ENCODE results near the gene NPM3. TPM values are rescaled to one million over a fixed set of nuclear protein-coding genes. Genes with fewer than 3 reads are reported as not detected.

The NPM3 gene
- total RNA-seq, 4 donors from 2014 or later, result 11.4 to 28.2 (median 21.8) TPM

DNA sequence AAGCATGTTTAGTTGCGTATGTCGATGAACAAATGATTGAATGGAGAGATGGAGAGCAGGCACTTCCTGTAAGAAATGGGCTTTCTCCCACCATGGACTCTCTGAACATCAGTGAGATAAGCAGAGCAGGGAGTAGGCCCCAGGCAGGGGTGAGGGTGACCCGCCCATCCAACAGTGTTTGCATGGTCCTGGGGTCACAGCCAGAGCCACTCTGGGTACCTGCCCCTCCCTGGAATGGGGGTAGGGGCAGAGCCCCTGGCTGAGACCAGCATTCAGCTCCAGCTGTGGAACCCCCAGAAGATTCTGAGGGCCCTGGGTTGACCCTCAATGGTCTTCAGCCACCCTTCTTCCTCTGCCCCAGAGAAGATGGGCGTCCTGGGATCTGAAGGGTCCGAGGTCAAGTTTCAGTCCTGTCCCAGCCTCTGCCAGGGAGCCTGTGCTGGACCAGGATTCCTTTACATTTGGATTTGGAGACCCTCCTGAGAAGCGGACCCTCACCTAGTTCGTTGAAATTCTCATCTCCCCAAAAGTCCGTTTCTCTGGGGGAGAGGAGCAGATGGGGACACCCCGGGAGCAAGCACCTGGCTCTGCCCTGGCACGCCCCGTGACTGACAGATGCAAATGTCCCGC is 5.0 kb downstream of the NPM3 start:
- Histone ChIP-seq H3K27me3 (peaks cover 69% of the 10 kb centered on the region), H3K9me3 (no peaks in the 10 kb centered on the region), H3K36me3 (no peaks in the 10 kb centered on the region), H3K4me1 (peaks cover 2 to 80% (median 39%) of the 10 kb centered on the region in 3 donors), H3K27ac (no peak overlapping the region), H3K4me3 (peak overlapping the region in 1 of 2 donors; percentile 44)
- 36 to 90% methylated on average over 2 to 4 of the region's 12 CpGs for WGBS, 2 donors (ENCODE audit: low coverage in 1 of 2)
- no peak for ATAC-seq
- TF ChIP-seq POLR2A (IDR thresholded peaks at IDR 0.05) (no peak), POLR2AphosphoS5 (IDR thresholded peaks at IDR 0.05) (no peak), EP300 (IDR thresholded peaks at IDR 0.05) (no peak)
- TF ChIP-seq, protein P1, sequence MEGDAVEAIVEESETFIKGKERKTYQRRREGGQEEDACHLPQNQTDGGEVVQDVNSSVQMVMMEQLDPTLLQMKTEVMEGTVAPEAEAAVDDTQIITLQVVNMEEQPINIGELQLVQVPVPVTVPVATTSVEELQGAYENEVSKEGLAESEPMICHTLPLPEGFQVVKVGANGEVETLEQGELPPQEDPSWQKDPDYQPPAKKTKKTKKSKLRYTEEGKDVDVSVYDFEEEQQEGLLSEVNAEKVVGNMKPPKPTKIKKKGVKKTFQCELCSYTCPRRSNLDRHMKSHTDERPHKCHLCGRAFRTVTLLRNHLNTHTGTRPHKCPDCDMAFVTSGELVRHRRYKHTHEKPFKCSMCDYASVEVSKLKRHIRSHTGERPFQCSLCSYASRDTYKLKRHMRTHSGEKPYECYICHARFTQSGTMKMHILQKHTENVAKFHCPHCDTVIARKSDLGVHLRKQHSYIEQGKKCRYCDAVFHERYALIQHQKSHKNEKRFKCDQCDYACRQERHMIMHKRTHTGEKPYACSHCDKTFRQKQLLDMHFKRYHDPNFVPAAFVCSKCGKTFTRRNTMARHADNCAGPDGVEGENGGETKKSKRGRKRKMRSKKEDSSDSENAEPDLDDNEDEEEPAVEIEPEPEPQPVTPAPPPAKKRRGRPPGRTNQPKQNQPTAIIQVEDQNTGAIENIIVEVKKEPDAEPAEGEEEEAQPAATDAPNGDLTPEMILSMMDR (IDR thresholded peaks at IDR 0.05), result no peak

DNA sequence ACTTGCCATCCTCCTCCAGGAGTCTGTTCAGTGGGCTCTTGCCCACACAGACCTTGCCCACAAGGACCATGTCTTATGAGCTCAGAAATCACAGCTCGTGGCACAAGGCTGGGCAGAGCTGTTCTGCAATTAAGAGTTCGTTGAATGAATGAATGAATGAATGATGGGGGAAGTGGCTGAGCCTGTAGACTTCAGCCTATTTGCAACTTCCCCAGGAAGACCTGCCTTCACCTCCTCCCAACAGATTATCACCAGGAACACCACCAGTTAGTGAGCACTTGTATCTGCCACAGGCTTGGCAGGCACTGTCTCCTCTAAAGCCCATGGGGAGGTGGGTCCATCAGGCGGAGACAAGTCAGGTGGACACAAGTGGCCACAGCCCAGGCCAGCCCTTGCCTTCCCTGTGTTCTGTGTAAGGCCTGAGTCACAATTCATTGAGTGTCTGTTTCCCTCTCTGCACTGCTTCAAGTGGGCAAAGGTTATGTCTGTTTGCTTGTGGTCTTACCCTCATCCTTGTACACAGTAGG is 5.6 kb downstream of the NPM3 start:
- TF ChIP-seq POLR2AphosphoS5 (IDR thresholded peaks at IDR 0.05) (no peak), EP300 (IDR thresholded peaks at IDR 0.05) (no peak), POLR2A (IDR thresholded peaks at IDR 0.05) (no peak)
- TF ChIP-seq, protein P1 (IDR thresholded peaks at IDR 0.05), result no peak
- H3K9me3 ChIP-seq, result no peaks in the 10 kb centered on the region
- no peak overlapping the region for H3K27ac ChIP-seq
- WGBS, 2 donors (ENCODE audit: low coverage in 1 of 2), result 93 to 100% methylated on average over 2 to 3 of the region's 3 CpGs
- H3K4me3 ChIP-seq, result no peak overlapping the region
- ATAC-seq, result no peak
- no peaks in the 10 kb centered on the region for H3K36me3 ChIP-seq
- peaks cover 75% of the 10 kb centered on the region for H3K27me3 ChIP-seq
- peaks cover 2 to 79% (median 37%) of the 10 kb centered on the region in 3 donors for H3K4me1 ChIP-seq

GRCh38 chr10:101776161-101776817 is 7.0 kb downstream of the NPM3 start:
- Histone ChIP-seq H3K4me3 (peak overlapping the region in 1 of 2 donors; percentile 46), H3K36me3 (no peaks in the 10 kb centered on the region), H3K27ac (no peak overlapping the region), H3K4me1 (peaks cover 2 to 65% (median 31%) of the 10 kb centered on the region in 3 donors), H3K9me3 (no peaks in the 10 kb centered on the region), H3K27me3 (peaks cover 89% of the 10 kb centered on the region)
- TF ChIP-seq, protein P1 (IDR thresholded peaks at IDR 0.05), result no peak
- no peak for TF ChIP-seq EP300 (IDR thresholded peaks at IDR 0.05)
- TF ChIP-seq POLR2AphosphoS5 (IDR thresholded peaks at IDR 0.05), result no peak
- ATAC-seq, result no peak
- WGBS, 2 donors (ENCODE audit: low coverage in 1 of 2), result 0% methylated on average over 1 of the region's 74 CpGs; no CpG with 5 or more reads in 1 of the 2 donors

- Histone ChIP-seq H3K27me3 (peaks cover 97% of the 10 kb centered on the region), H3K9me3 (no peaks in the 10 kb centered on the region), H3K4me3 (peak within 1 kb of the TSS in 1 of 2 donors; percentile 46), H3K27ac (no peak within 1 kb of the TSS), H3K4me1 (peaks cover 2 to 57% (median 31%) of the 10 kb centered on the region in 3 donors), H3K36me3 (no peaks in the 10 kb centered on the region)
- no peak for ATAC-seq
- WGBS, 2 donors (ENCODE audit: low coverage in 1 of 2), result 0 to 3% methylated on average over 1 to 12 of the region's 98 CpGs
- TF ChIP-seq POLR2A (IDR thresholded peaks at IDR 0.05), result no peak
- TF ChIP-seq POLR2AphosphoS5 (IDR thresholded peaks at IDR 0.05), result no peak
- TF ChIP-seq EP300 (IDR thresholded peaks at IDR 0.05), result no peak
- TF ChIP-seq, protein P1 (IDR thresholded peaks at IDR 0.05), result no peak
Measured at GRCh38 chr10:101775273-101776160, 7.7 kb downstream of the NPM3 start, which contains the start of gene FGF8. Gene FGF8, minus strand, starts transcription at chr10:101776114. Its CDS starts 214 bp downstream, at chr10:101775900.
